T-cell (primary cell): ENCODE results near the gene CSTF1. TPM values are rescaled to one million over a fixed set of nuclear protein-coding genes. Genes with fewer than 3 reads are reported as not detected.
"Not testable (repeated sequence)": the region's sequence is repeated elsewhere in the genome, so short reads cannot be mapped to it uniquely, and the experiment has no call there.

Experiments
- ATAC-seq, 4 experiments: fragments of 200-7000 bp in 3 of 4; fragments of 150-1000 bp in 1 of 4; cut with Tn5 transposase; replicated peaks in 1 of 4; 1 replicate in 3 of 4; 2 replicates in 1 of 4; pipeline ENCODE4 v1.10.0; 2021; ENCODE audit warnings: moderate library complexity in 3 of 4, mild to moderate bottlenecking in 2 of 4, moderate number of reproducible peaks in 1 of 4
- CTCF ChIA-PET, 2 donors: fragments of 300-600 bp; sonication (Branson Sonifier 250); formaldehyde crosslinking; loops; one replicate each; lab custom pipeline; 2022; ENCODE audit warnings: antibody characterized with exemption in 2 of 2; lab: Charles Lee
- POLR2A ChIA-PET, 2 donors: fragments of 300-600 bp; sonication (Branson Sonifier 250); formaldehyde crosslinking; loops; one replicate each; lab custom pipeline; 2022; ENCODE audit warnings: antibody characterized with exemption in 2 of 2; lab: Charles Lee
- DNase-seq, 35 experiments: peaks; one replicate each; pipeline versions ENCODE4 v3.0.0 to v3.0.0-alpha.2; 2013 to 2023
- H3K27ac ChIP-seq: one replicate; pipeline ENCODE4 v1.5.1; 2013; ENCODE audit warnings: low read length
- H3K27me3 ChIP-seq, 2 experiments: replicated peaks in 1 of 2; 1 replicate in 1 of 2; 2 replicates in 1 of 2; pipeline versions ENCODE4 v1.6.1 to v1.7.0; 2013; ENCODE audit warnings: low read length in 1 of 2, mixed read lengths in 1 of 2; ENCODE audit not compliant: control insufficient read depth in 2 of 2, insufficient read depth in 2 of 2; ENCODE audit errors: extremely low read depth in 1 of 2
- H3K36me3 ChIP-seq, 2 donors: 1 replicate in 1 of 2; 2 replicates in 1 of 2; pipeline versions ENCODE4 v1.6.1 to v1.7.0; 2013; ENCODE audit warnings: low read length in 1 of 2; ENCODE audit not compliant: control insufficient read depth in 2 of 2, insufficient read depth in 1 of 2; ENCODE audit errors: extremely low read depth in 1 of 2
- H3K4me1 ChIP-seq, 2 experiments: 1 replicate in 1 of 2; 2 replicates in 1 of 2; pipeline versions ENCODE4 v1.6.1 to v1.7.0; 2013; ENCODE audit warnings: low read length in 2 of 2, mixed read lengths in 1 of 2; ENCODE audit not compliant: insufficient read depth in 2 of 2, control insufficient read depth in 1 of 2; ENCODE audit errors: extremely low read depth in 1 of 2
- H3K4me3 ChIP-seq, 2 donors: 1 replicate in 1 of 2; 2 replicates in 1 of 2; pipeline versions ENCODE4 v1.5.1 to v1.7.0; 2013; ENCODE audit warnings: mild to moderate bottlenecking in 2 of 2, low read length in 1 of 2, moderate library complexity in 1 of 2; ENCODE audit not compliant: control insufficient read depth in 1 of 2; ENCODE audit errors: extremely low read depth in 1 of 2
- H3K9me3 ChIP-seq: 2 replicates; pipeline ENCODE4 v1.7.0; 2013
- H3K27ac Mint-ChIP-seq, 2 donors: one replicate each; pipeline ENCODE4 v1.8.0; 2020 to 2021; ENCODE audit warnings: mild to moderate bottlenecking in 2 of 2, mixed read lengths in 2 of 2
- H3K27me3 Mint-ChIP-seq, 2 donors: one replicate each; pipeline ENCODE4 v1.8.0; 2021 to 2022; ENCODE audit warnings: mixed read lengths in 2 of 2
- H3K36me3 Mint-ChIP-seq: one replicate; pipeline ENCODE4 v1.8.0; 2021; ENCODE audit warnings: mixed read lengths
- H3K4me1 Mint-ChIP-seq, 3 donors: one replicate each; pipeline ENCODE4 v1.8.0; 2020 to 2022; ENCODE audit warnings: mixed read lengths in 3 of 3, mild to moderate bottlenecking in 1 of 3
- H3K4me3 Mint-ChIP-seq, 3 donors: one replicate each; pipeline ENCODE4 v1.8.0; 2020 to 2022; ENCODE audit warnings: mild to moderate bottlenecking in 3 of 3, mixed read lengths in 3 of 3, moderate library complexity in 3 of 3
- H3K9me3 Mint-ChIP-seq, 3 donors: one replicate each; pipeline ENCODE4 v1.8.0; 2020 to 2022; ENCODE audit warnings: mixed read lengths in 3 of 3
- WGBS: methylation state at CpG from one replicate; pipeline ENCODE4 v1.1.5; 2013; ENCODE audit warnings: missing lambda C conversion rate; ENCODE audit not compliant: insufficient coverage; 5-methylcytosine and 5-hydroxymethylcytosine counted together
- total RNA-seq, 35 experiments: library from RNA in 6 of 35; stranded (reverse) in 6 of 35; fragments of 120-200 nt in 1 of 35; gene quantifications; one replicate each; pipeline versions ENCODE4 v1.2.1 to v1.2.4 and lab custom pipeline; 2013 to 2026

CSTF1 gene
- total RNA-seq, 5 donors from 2014 or later (not counting 1 experiment from before 2014, with no cell fraction given): 17.3 to 47.7 (median 41.9) TPM

- ChIA-PET POLR2A (no interaction called here), CTCF (interaction anchor here (1.0 to 1.3 kb wide), 5 partner anchors 8 to 116 kb away, joined by 3 to 6 read pairs (median 3); partner anchors contain the start of genes AURKA (in 1 of the 2) and CSTF1 (in 1 of the 2))
- Histone ChIP-seq H3K27ac (no peak overlapping the region), H3K36me3 (peaks cover 19 to 82% of the 10 kb centered on the region in 2 donors), H3K27me3 (no peaks in the 10 kb centered on the region), H3K9me3 (no peaks in the 10 kb centered on the region), H3K4me3 (no peak overlapping the region), H3K4me1 (no peaks in the 10 kb centered on the region)
- Mint-ChIP-seq H3K4me3 (no peak overlapping the region), H3K36me3 (peaks cover 53% of the 10 kb centered on the region), H3K4me1 (peaks cover 10 to 22% (median 21%) of the 10 kb centered on the region in 3 donors), H3K27me3 (no peaks in the 10 kb centered on the region), H3K27ac (no peak overlapping the region), H3K9me3 (no peaks in the 10 kb centered on the region)
- ATAC-seq: peak; percentile 65 to 78 (median 68)
- DNase-seq: peak in 32 of 35 experiments; percentile 12 to 90 (median 58)
These were observed 7.7 kb downstream of the CSTF1 start for GRCh38 chr20:56400001-56400640.

GRCh38 chr20:56403465-56403864 lies 11.0 kb downstream of the CSTF1 start:
- H3K27ac Mint-ChIP-seq: no peak overlapping the region
- H3K4me1 Mint-ChIP-seq: peaks cover 9 to 21% (median 20%) of the 10 kb centered on the region in 3 donors
- H3K4me3 Mint-ChIP-seq: no peak overlapping the region
- peaks cover 20 to 80% of the 10 kb centered on the region in 2 donors for H3K36me3 ChIP-seq
- H3K9me3 ChIP-seq: no peaks in the 10 kb centered on the region
- CTCF ChIA-PET: no interaction called here
- ATAC-seq (no peak), DNase-seq (peak in 2 of 35 experiments; percentile 35 to 84)
- no peaks in the 10 kb centered on the region for H3K27me3 ChIP-seq
- POLR2A ChIA-PET: no interaction called here
- WGBS: 98% methylated on average over 20 of the region's 26 CpGs
- no peaks in the 10 kb centered on the region for H3K4me1 ChIP-seq
- no peak overlapping the region for H3K27ac ChIP-seq
- H3K27me3 Mint-ChIP-seq: no peaks in the 10 kb centered on the region
- no peak overlapping the region for H3K4me3 ChIP-seq
- peaks cover 52% of the 10 kb centered on the region for H3K36me3 Mint-ChIP-seq
- H3K9me3 Mint-ChIP-seq: no peaks in the 10 kb centered on the region

- POLR2A ChIA-PET, CTCF ChIA-PET, H3K4me3 Mint-ChIP-seq, H3K27me3 Mint-ChIP-seq, DNase-seq, H3K4me1 ChIP-seq, H3K27me3 ChIP-seq, H3K27ac ChIP-seq, H3K4me3 ChIP-seq, H3K27ac Mint-ChIP-seq, H3K9me3 Mint-ChIP-seq, H3K9me3 ChIP-seq, ATAC-seq: not testable (repeated sequence)
- Mint-ChIP-seq H3K36me3 (peaks cover 43% of the 10 kb centered on the region), H3K4me1 (peaks cover 3 to 16% (median 13%) of the 10 kb centered on the region in 3 donors)
- peaks cover 20 to 71% of the 10 kb centered on the region in 2 donors for H3K36me3 ChIP-seq
- 93% methylated on average over 12 of the region's 12 CpGs for WGBS
These were observed 12.9 kb downstream of the CSTF1 start for GRCh38 chr20:56405356-56405755.

- Mint-ChIP-seq H3K27ac (no peak overlapping the region), H3K27me3 (no peaks in the 10 kb centered on the region), H3K9me3 (no peaks in the 10 kb centered on the region), H3K4me3 (no peak overlapping the region), H3K4me1 (peaks cover 12 to 25% (median 24%) of the 10 kb centered on the region in 3 donors), H3K36me3 (peaks cover 42% of the 10 kb centered on the region)
- ATAC-seq: no peak
- H3K27ac ChIP-seq: no peak overlapping the region
- H3K4me1 ChIP-seq: peaks cover 4 to 12% of the 10 kb centered on the region in 2 experiments
- 100% methylated on average over 1 of the region's 3 CpGs for WGBS
- H3K36me3 ChIP-seq: peaks cover 13 to 59% of the 10 kb centered on the region in 2 donors
- POLR2A ChIA-PET: interaction anchor here in 1 of 2 donors (0.7 to 1.2 kb wide), 2 partner anchors 14 to 18 kb away, joined by 4 read pairs; no protein-coding TSS in a partner anchor
- H3K9me3 ChIP-seq: no peaks in the 10 kb centered on the region
- DNase-seq: no peak
- H3K4me3 ChIP-seq: no peak overlapping the region
- CTCF ChIA-PET: interaction anchor here in 1 of 2 donors (1.1 kb wide), 1 partner anchor 12 kb away, joined by 3 read pairs; no protein-coding TSS in a partner anchor
- H3K27me3 ChIP-seq: no peaks in the 10 kb centered on the region
These were observed 14.5 kb downstream of the CSTF1 start for GRCh38 chr20:56406910-56407309.

- Mint-ChIP-seq H3K9me3 (no peaks in the 10 kb centered on the region), H3K36me3 (peaks cover 30% of the 10 kb centered on the region), H3K4me3 (no peak overlapping the region), H3K27ac (peak overlapping the region; percentile 48 to 82), H3K4me1 (peaks cover 37 to 49% (median 44%) of the 10 kb centered on the region in 3 donors), H3K27me3 (no peaks in the 10 kb centered on the region)
- DNase-seq: no peak
- ChIA-PET POLR2A (interaction anchor here in 1 of 2 donors (0.6 kb wide), 1 partner anchor 1080 kb away, joined by 5 read pairs; no protein-coding TSS in a partner anchor), CTCF (interaction anchor here in 1 of 2 donors (0.9 kb wide), 1 partner anchor 51 kb away, joined by 3 read pairs; no protein-coding TSS in a partner anchor)
- H3K4me1 ChIP-seq: peaks cover 18 to 25% of the 10 kb centered on the region in 2 experiments
- peaks cover 8 to 38% of the 10 kb centered on the region in 2 donors for H3K36me3 ChIP-seq
- H3K27ac ChIP-seq: no peak overlapping the region
- no peaks in the 10 kb centered on the region for H3K27me3 ChIP-seq
- H3K4me3 ChIP-seq: no peak overlapping the region
- no peaks in the 10 kb centered on the region for H3K9me3 ChIP-seq
- 97% methylated on average over 4 of the region's 5 CpGs for WGBS
- ATAC-seq: no peak
These were observed 17.1 kb downstream of the CSTF1 start for GRCh38 chr20:56409521-56409920.

- no CpG with 5 or more reads among the region's 1 CpG for WGBS
- ATAC-seq: no peak
- no peaks in the 10 kb centered on the region for H3K9me3 ChIP-seq
- no peaks in the 10 kb centered on the region for H3K27me3 ChIP-seq
- peaks cover 21 to 29% of the 10 kb centered on the region in 2 experiments for H3K4me1 ChIP-seq
- CTCF ChIA-PET: interaction anchor here in 1 of 2 donors (0.9 to 1.2 kb wide), 2 partner anchors 9 to 51 kb away, joined by 3 read pairs; no protein-coding TSS in a partner anchor
- H3K27me3 Mint-ChIP-seq: no peaks in the 10 kb centered on the region
- peaks cover 42 to 52% (median 47%) of the 10 kb centered on the region in 3 donors for H3K4me1 Mint-ChIP-seq
- peaks cover 29% of the 10 kb centered on the region for H3K36me3 Mint-ChIP-seq
- no peak overlapping the region for H3K4me3 ChIP-seq
- peaks cover 5 to 38% of the 10 kb centered on the region in 2 donors for H3K36me3 ChIP-seq
- H3K4me3 Mint-ChIP-seq: peak overlapping the region in 1 of 3 donors; percentile 34
- no peaks in the 10 kb centered on the region for H3K9me3 Mint-ChIP-seq
- POLR2A ChIA-PET: no interaction called here
- no peak for DNase-seq
- no peak overlapping the region for H3K27ac ChIP-seq
- peak overlapping the region; percentile 82 to 84 for H3K27ac Mint-ChIP-seq
These were observed 17.5 kb downstream of the CSTF1 start for GRCh38 chr20:56409956-56410355.
